Lower leg skin (tissue), 3 donors: ENCODE measurements around the gene IFT172.

ENCODE experiments used
- POLR2A ChIP-seq, 2 donors: fragments of 450-650 bp; IDR thresholded peaks; one replicate each; pipeline ENCODE4 v1.6.1; 2016 to 2017; ENCODE audit warnings: antibody characterized with exemption in 2 of 2, mild to moderate bottlenecking in 1 of 2, moderate library complexity in 1 of 2
- TF ChIP-seq, protein P1 (sequence below), 3 donors: fragments of 450-650 bp; IDR thresholded peaks; one replicate each; pipeline ENCODE4 v1.5.1; 2016; ENCODE audit warnings: antibody characterized with exemption in 3 of 3, mild to moderate bottlenecking in 3 of 3, moderate library complexity in 2 of 3

DNA sequence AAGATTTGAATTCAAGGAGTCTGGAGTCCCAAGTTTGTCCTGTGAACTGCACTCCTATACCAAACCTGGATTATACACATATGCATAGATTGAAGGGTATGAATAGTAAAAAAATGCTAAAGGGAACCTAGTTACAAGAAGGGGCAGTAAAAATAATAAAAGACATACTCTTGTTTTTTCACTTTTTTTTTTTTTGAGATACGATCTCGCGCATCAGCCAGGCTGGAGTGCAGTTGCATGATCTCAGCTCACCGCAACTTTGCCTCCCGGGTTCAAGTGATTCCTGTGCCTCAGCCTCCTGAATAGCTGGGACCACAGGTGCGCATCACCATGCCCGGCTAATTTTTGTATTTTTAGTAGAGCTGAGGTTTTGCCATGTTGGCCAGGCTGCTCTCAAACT is 25.1 kb downstream of the IFT172 start:
- TF ChIP-seq, protein P1, sequence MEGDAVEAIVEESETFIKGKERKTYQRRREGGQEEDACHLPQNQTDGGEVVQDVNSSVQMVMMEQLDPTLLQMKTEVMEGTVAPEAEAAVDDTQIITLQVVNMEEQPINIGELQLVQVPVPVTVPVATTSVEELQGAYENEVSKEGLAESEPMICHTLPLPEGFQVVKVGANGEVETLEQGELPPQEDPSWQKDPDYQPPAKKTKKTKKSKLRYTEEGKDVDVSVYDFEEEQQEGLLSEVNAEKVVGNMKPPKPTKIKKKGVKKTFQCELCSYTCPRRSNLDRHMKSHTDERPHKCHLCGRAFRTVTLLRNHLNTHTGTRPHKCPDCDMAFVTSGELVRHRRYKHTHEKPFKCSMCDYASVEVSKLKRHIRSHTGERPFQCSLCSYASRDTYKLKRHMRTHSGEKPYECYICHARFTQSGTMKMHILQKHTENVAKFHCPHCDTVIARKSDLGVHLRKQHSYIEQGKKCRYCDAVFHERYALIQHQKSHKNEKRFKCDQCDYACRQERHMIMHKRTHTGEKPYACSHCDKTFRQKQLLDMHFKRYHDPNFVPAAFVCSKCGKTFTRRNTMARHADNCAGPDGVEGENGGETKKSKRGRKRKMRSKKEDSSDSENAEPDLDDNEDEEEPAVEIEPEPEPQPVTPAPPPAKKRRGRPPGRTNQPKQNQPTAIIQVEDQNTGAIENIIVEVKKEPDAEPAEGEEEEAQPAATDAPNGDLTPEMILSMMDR (IDR thresholded peaks at IDR 0.05) = no peak
- TF ChIP-seq POLR2A (IDR thresholded peaks at IDR 0.05) = no peak
